ENCODE results near the gene SYT15.

The SYT15 gene

DNA sequence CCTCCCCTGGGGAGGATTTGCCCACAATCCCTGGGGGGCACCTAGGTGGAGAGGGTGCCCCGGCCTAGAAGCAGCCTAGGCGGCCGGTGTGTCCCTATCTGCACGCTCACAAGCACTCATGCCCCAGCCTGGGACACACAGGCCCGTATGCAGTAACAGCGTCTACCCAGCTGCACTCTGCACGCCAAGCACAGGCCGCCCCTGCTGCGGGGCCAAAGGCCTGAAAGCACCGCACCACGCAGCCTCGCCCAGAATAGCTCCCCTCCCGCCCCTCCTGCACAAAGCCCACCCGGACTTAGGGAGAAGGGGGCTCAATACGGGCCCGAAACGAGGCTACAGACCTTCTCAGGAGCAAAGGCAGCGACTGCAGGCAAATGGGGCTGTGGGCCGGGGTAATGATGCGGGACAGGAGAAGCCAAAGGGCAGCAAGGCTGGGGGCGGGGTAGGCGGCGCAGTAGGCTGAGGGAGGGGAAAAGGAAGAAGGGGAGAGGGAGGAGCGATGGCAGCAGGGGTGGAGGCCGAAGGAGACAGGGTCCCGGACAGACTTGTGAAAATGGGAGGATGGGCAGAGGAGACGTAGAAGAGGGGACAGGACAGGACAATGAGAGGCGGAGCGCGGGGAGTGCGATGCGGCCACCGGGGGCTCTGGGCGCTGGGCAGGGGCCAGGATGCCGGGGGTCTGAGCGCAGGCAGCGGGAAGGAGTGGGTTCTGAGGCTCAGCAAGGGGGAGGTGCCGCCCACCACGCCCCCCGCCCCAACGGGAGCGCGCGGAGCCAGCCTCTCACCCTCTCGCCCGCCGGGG is 23.0 kb upstream of the SYT15 start:
- no peak for DNase-seq
- in situ Hi-C loops (cut with HindIII; ENCODE audit: low pct_ligation_motif_present, low sequenced_read_pairs): no loop called here
- H3K36me3 ChIP-seq (replicated peaks): no peaks in the 10 kb centered on the region
- peak overlapping the region; percentile 37 for H3K4me3 ChIP-seq (ENCODE audit: low read depth, low read length)
- H3K27me3 ChIP-seq (replicated peaks): peaks cover 56% of the 10 kb centered on the region
- no peak overlapping the region for H3K27ac ChIP-seq
- TF ChIP-seq, protein P1, sequence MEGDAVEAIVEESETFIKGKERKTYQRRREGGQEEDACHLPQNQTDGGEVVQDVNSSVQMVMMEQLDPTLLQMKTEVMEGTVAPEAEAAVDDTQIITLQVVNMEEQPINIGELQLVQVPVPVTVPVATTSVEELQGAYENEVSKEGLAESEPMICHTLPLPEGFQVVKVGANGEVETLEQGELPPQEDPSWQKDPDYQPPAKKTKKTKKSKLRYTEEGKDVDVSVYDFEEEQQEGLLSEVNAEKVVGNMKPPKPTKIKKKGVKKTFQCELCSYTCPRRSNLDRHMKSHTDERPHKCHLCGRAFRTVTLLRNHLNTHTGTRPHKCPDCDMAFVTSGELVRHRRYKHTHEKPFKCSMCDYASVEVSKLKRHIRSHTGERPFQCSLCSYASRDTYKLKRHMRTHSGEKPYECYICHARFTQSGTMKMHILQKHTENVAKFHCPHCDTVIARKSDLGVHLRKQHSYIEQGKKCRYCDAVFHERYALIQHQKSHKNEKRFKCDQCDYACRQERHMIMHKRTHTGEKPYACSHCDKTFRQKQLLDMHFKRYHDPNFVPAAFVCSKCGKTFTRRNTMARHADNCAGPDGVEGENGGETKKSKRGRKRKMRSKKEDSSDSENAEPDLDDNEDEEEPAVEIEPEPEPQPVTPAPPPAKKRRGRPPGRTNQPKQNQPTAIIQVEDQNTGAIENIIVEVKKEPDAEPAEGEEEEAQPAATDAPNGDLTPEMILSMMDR (IDR thresholded peaks at IDR 0.05; ENCODE audit: low read depth, low read length, missing control alignments): no peak

DNA sequence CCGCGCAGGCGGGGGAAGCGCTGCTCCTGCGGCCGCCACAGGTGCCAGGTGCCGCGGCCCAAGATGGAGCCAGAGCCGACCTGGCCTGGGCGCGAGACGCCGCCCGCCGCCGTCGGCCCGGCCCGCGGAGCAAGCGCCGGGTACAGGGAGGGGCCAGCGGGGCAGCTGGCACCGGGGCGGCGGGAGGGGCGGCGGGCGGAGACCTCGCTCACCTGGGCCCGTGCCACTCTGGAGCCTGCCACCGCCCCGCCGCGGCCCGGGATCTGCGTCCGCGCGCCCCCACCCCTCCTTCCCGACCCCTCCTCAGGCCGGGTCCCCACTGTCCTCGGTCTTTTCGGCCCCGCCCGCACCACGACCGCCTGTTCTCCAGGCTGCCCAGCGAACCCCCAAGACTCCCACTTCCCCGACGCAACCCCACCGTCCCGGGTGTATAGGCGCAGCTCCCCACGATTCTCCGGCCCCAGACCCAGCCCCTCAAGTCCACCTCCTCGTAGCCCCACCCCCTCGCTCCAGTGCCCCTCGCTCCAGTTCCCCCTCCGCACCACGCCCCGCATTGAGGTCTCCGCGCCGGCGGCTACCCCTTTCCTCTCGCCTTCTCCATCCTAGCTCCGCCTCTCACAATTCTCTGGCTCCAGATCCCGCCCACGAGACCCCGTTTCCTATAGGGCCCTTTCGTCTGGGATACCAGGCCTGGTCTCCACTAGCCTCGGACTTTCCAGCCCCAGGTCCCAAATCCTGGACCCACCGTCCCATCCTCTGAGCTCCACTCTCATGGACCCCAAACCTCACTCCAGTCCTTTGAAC is 22.2 kb upstream of the SYT15 start, which contains the start of gene GPRIN2:
GPRIN2 (minus strand) TSS at position 144 of the 804 bp plus-strand sequence. CDS start 5,922 bp downstream, outside the sequence.
- no peak for DNase-seq
- H3K4me3 ChIP-seq (ENCODE audit: low read depth, low read length): peak within 1 kb of the TSS; percentile 37
- no peak within 1 kb of the TSS for H3K27ac ChIP-seq
- H3K27me3 ChIP-seq (replicated peaks): peaks cover 60% of the 10 kb centered on the region
- TF ChIP-seq, protein P1 (IDR thresholded peaks at IDR 0.05; ENCODE audit: low read depth, low read length, missing control alignments): no peak
- no peaks in the 10 kb centered on the region for H3K36me3 ChIP-seq (replicated peaks)
- in situ Hi-C loops (cut with HindIII; ENCODE audit: low pct_ligation_motif_present, low sequenced_read_pairs): no loop called here

DNA sequence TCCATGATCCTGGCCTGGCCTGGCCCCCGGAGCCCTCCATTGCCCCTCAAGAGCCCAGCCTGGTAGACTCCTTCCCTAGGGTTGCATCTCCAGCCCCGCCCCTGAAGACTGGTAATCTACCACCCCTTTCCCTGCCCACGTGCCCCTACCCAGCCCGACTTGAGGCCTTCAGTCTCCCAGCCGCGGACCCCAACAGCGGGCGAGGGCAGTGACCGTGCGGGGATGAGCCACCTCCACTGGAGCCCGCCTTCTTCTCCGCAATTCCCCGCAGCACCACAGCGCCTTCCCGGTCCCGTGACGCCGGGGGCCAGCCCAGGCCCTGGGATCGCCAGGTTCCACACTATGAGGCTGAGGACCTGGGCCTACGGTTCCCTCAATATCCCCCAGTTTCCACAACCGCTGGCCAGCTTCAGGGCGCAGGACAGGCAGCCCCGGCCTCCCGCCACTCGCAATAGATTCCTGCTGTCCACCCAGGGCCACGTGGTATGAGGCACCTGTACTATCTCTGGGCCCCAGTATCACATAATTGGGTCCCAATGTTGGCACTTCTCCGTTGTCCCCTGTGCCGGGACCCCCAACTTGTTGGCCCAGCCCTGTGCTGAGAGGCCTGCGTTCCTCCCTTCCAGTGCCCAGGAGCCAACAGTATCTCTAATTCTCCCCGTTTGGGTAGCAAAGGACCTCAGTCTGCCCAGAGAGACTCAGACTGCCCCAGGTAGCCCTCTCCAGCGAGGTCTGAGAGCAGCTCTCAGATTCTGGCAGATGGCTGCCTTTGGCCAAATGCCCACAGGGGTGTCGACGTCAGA is 21.4 kb upstream of the SYT15 start:
- Histone ChIP-seq H3K36me3 (replicated peaks) (no peaks in the 10 kb centered on the region), H3K27ac (no peak overlapping the region), H3K27me3 (replicated peaks) (peaks cover 60% of the 10 kb centered on the region), H3K4me3 (ENCODE audit: low read depth, low read length) (no peak overlapping the region)
- in situ Hi-C loops (cut with HindIII; ENCODE audit: low pct_ligation_motif_present, low sequenced_read_pairs): no loop called here
- TF ChIP-seq, protein P1 (IDR thresholded peaks at IDR 0.05; ENCODE audit: low read depth, low read length, missing control alignments): no peak
- no peak for DNase-seq

DNA sequence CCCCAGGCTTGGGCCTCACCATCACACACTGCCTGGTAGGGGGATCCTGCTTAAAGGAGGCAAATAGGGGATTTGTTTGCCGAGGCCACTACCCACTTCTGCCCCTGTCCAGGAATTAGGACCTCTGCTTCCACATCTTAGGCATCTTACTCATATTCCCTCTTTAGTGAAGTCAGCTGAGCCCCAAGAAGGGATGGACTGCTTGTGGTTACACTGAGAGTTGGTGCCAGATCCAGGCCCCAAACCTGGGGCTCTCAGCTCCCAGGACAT is 20.9 kb upstream of the SYT15 start:
- H3K4me3 ChIP-seq (ENCODE audit: low read depth, low read length): no peak overlapping the region
- no peak for DNase-seq
- in situ Hi-C loops (cut with HindIII; ENCODE audit: low pct_ligation_motif_present, low sequenced_read_pairs): no loop called here
- TF ChIP-seq, protein P1 (IDR thresholded peaks at IDR 0.05; ENCODE audit: low read depth, low read length, missing control alignments): no peak
- H3K36me3 ChIP-seq (replicated peaks): no peaks in the 10 kb centered on the region
- H3K27ac ChIP-seq: no peak overlapping the region
- peaks cover 60% of the 10 kb centered on the region for H3K27me3 ChIP-seq (replicated peaks)

DNA sequence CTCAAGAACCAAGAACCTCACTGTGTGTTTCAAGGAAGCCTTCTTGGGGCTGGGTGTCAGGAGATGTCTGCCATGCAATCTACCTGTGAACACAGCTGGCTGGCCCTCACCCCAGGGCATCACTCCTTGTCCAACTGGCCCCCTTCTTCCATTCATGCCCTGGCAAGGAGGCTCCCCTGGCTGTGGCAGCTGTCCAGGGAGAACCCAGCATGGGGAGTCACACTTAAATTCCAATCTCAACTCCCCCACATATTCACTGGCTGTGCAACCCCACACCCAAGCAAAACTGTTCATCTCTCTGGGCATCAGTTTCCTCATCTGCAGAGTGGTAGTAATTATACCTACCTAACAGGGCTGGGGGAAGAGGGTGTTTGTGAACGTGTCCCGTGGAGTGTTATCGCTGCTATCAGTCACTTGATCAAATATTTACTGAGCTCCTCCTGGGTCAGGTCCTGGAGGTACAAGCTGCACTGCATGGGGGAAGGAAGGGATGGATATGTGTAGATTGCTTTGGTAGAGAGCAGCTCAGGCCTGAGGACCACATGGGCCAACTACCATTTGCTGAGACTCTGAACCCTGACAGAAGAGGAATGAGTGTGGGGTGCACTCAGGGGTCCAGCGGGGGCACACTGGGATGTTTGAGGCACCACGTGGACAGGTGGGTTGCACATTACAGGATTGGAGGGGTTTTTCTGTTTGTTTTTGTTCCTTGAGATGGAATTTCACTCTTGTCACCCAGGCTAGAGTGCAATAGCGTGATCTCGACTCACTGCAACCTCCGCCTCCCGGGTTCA is 20.3 kb upstream of the SYT15 start:
- H3K27me3 ChIP-seq (replicated peaks): peaks cover 60% of the 10 kb centered on the region
- H3K4me3 ChIP-seq (ENCODE audit: low read depth, low read length): no peak overlapping the region
- in situ Hi-C loops (cut with HindIII; ENCODE audit: low pct_ligation_motif_present, low sequenced_read_pairs): no loop called here
- no peak overlapping the region for H3K27ac ChIP-seq
- H3K36me3 ChIP-seq (replicated peaks): no peaks in the 10 kb centered on the region
- DNase-seq: no peak
- TF ChIP-seq, protein P1 (IDR thresholded peaks at IDR 0.05; ENCODE audit: low read depth, low read length, missing control alignments): no peak
